IMR-90 (cell line): ENCODE results near the gene NELL1. TPM values are rescaled to one million over a fixed set of nuclear protein-coding genes. Genes with fewer than 3 reads are reported as not detected.

ENCODE experiments used
- ATAC-seq: fragments of 200-7000 bp; cut with Tn5 transposase; 2 replicates; pipeline ENCODE4 v1.9.1; 2020; ENCODE audit warnings: low read depth, mild to moderate bottlenecking, moderate library complexity
- BruUV-seq: library from RNA; stranded (reverse); fragments of 400-500 nt; replicated peaks from 2 replicates; lab custom pipeline; 2021; lab: Mats Ljungman, UMichigan
- CTCF ChIA-PET: fragments of 300-600 bp; formaldehyde crosslinking; extraction: SDS; loops from one replicate; lab custom pipeline; 2021; ENCODE audit warnings: antibody characterized with exemption; lab: Yijun Ruan, JAX
- POLR2A ChIA-PET: fragments of 300-600 bp; sonication (Branson Sonifier 250); formaldehyde crosslinking; loops from one replicate; lab custom pipeline; 2022; ENCODE audit warnings: antibody characterized with exemption; ENCODE audit not compliant: unreplicated experiment; lab: Charles Lee
- DNase-seq: peaks from one replicate; pipeline ENCODE4 v3.0.0; 2013
- H2AFZ ChIP-seq: replicated peaks from 2 replicates; pipeline ENCODE3; 2013; ENCODE audit warnings: low read length, mild to moderate bottlenecking; ENCODE audit not compliant: poor library complexity
- H2AK5ac ChIP-seq: 2 replicates; pipeline ENCODE4 v1.6.1; 2013; ENCODE audit warnings: low read depth, low read length, inconsistent platforms
- H2AK9ac ChIP-seq: replicated peaks from 2 replicates; pipeline ENCODE3; 2013; ENCODE audit warnings: mild to moderate bottlenecking, low read depth, low read length, moderate library complexity; ENCODE audit not compliant: poor library complexity
- H2BK120ac ChIP-seq: 2 replicates; pipeline ENCODE4 v1.6.1; 2013; ENCODE audit warnings: low read depth, low read length, inconsistent platforms
- H2BK15ac ChIP-seq: 3 replicates; pipeline ENCODE4 v1.6.1; 2013; ENCODE audit warnings: low read depth, low read length, inconsistent platforms
- H2BK20ac ChIP-seq: 2 replicates; pipeline ENCODE4 v1.6.1; 2013; ENCODE audit warnings: low read depth, mild to moderate bottlenecking, inconsistent platforms, low read length, moderate library complexity
- H2BK5ac ChIP-seq: 2 replicates; pipeline ENCODE4 v1.6.1; 2013; ENCODE audit warnings: mild to moderate bottlenecking, low read depth, low read length, inconsistent platforms; ENCODE audit not compliant: poor library complexity, severe bottlenecking
- H3K14ac ChIP-seq: replicated peaks from 2 replicates; pipeline ENCODE4 v1.6.1; 2013; ENCODE audit warnings: low read depth, low read length, inconsistent platforms
- H3K18ac ChIP-seq: 2 replicates; pipeline ENCODE4 v1.6.1; 2013; ENCODE audit warnings: low read depth, low read length, control low read depth
- H3K23ac ChIP-seq: 2 replicates; pipeline ENCODE4 v1.6.1; 2013; ENCODE audit warnings: low read depth, low read length, inconsistent platforms
- H3K27ac ChIP-seq: 2 replicates; pipeline ENCODE4 v1.5.1; 2013; ENCODE audit warnings: mild to moderate bottlenecking, control low read depth, low read length; ENCODE audit not compliant: insufficient read depth
- H3K27me3 ChIP-seq: 2 replicates; pipeline ENCODE4 v1.6.1; 2013; ENCODE audit warnings: low read length; ENCODE audit not compliant: control insufficient read depth, insufficient read depth
- H3K36me3 ChIP-seq: 2 replicates; pipeline ENCODE4 v1.6.1; 2013; ENCODE audit warnings: low read length, mixed read lengths; ENCODE audit not compliant: control insufficient read depth, insufficient read depth
- H3K4ac ChIP-seq: 2 replicates; pipeline ENCODE4 v1.6.1; 2013; ENCODE audit warnings: low read depth, low read length, inconsistent platforms
- H3K4me1 ChIP-seq: 2 replicates; pipeline ENCODE4 v1.6.1; 2013; ENCODE audit warnings: low read length, mixed read lengths; ENCODE audit not compliant: control insufficient read depth, insufficient read depth
- H3K4me2 ChIP-seq: 2 replicates; pipeline ENCODE4 v1.6.1; 2013; ENCODE audit warnings: low read depth, mild to moderate bottlenecking, control low read depth, low read length, moderate library complexity
- H3K4me3 ChIP-seq: 2 replicates; pipeline ENCODE4 v1.5.1; 2013; ENCODE audit warnings: low read depth, mild to moderate bottlenecking, control low read depth, low read length, moderate library complexity; ENCODE audit not compliant: insufficient read depth
- H3K56ac ChIP-seq: 2 replicates; pipeline ENCODE4 v1.6.1; 2013; ENCODE audit warnings: low read length, inconsistent platforms; ENCODE audit not compliant: insufficient read depth; ENCODE audit errors: extremely low read depth
- H3K79me1 ChIP-seq, 2 experiments: 2 replicates each; pipeline ENCODE4 v1.6.1; 2013; ENCODE audit warnings: low read length in 2 of 2, inconsistent platforms in 1 of 2, low read depth in 1 of 2
- H3K9ac ChIP-seq: 2 replicates; pipeline ENCODE4 v1.6.1; 2013; ENCODE audit warnings: low read depth, low read length, control low read depth
- H3K9me1 ChIP-seq: 2 replicates; pipeline ENCODE4 v1.6.1; 2013; ENCODE audit warnings: low read length, inconsistent platforms; ENCODE audit not compliant: insufficient read depth
- H3K9me3 ChIP-seq: 2 replicates; pipeline ENCODE4 v1.6.1; 2013; ENCODE audit warnings: low read length; ENCODE audit not compliant: control insufficient read depth, insufficient read depth
- H4K20me1 ChIP-seq: 2 replicates; pipeline ENCODE4 v1.6.1; 2013; ENCODE audit warnings: low read length, inconsistent platforms; ENCODE audit not compliant: insufficient read depth
- H4K5ac ChIP-seq: 2 replicates; pipeline ENCODE4 v1.6.1; 2013; ENCODE audit warnings: mild to moderate bottlenecking, low read depth, low read length, control low read depth
- H4K8ac ChIP-seq, 2 experiments: 2 replicates each; pipeline ENCODE4 v1.6.1; 2013; ENCODE audit warnings: low read depth in 2 of 2, low read length in 2 of 2, control low read depth in 1 of 2, inconsistent platforms in 1 of 2
- H4K91ac ChIP-seq: 2 replicates; pipeline ENCODE4 v1.6.1; 2013; ENCODE audit warnings: low read depth, low read length, inconsistent platforms; ENCODE audit not compliant: insufficient read depth
- CEBPB ChIP-seq: IDR thresholded peaks from 2 replicates; pipeline ENCODE4 v1.6.1; 2012; ENCODE audit warnings: low read depth, low read length, improper control_type of control experiment
- CHD1 ChIP-seq: IDR thresholded peaks from 2 replicates; pipeline ENCODE4 v1.6.1; 2012; ENCODE audit warnings: low read depth, low read length, improper control_type of control experiment
- FOS ChIP-seq: fragments of 150-350 bp; IDR thresholded peaks from 2 replicates; pipeline ENCODE4 v1.6.1; 2016; ENCODE audit warnings: low read depth, low read length
- MAFK ChIP-seq: IDR thresholded peaks from 2 replicates; pipeline ENCODE4 v1.6.1; 2012; ENCODE audit warnings: low read depth, low read length, improper control_type of control experiment
- MAZ ChIP-seq: IDR thresholded peaks from 2 replicates; pipeline ENCODE4 v1.6.1; 2012; ENCODE audit warnings: low read depth, mild to moderate bottlenecking, low read length, improper control_type of control experiment, moderate library complexity, borderline replicate concordance
- POLR2A ChIP-seq: IDR thresholded peaks from 2 replicates; pipeline ENCODE4 v1.6.1; 2012; ENCODE audit warnings: mild to moderate bottlenecking, low read depth, low read length
- RAD21 ChIP-seq: IDR thresholded peaks from 2 replicates; pipeline ENCODE4 v1.6.1; 2012; ENCODE audit warnings: low read length, improper control_type of control experiment
- RFX5 ChIP-seq: IDR thresholded peaks from 2 replicates; pipeline ENCODE4 v1.8.0; 2012; ENCODE audit warnings: low read depth, mild to moderate bottlenecking, low read length, moderate library complexity
- SMC3 ChIP-seq: fragments of 150-350 bp; IDR thresholded peaks from 2 replicates; pipeline ENCODE4 v1.6.1; 2016; ENCODE audit warnings: low read depth, mild to moderate bottlenecking, antibody characterized with exemption, low read length, moderate library complexity
- WGBS, 2 experiments: methylation state at CpG; one replicate each; pipeline versions ENCODE4 v1.1.5 to v1.1.7; 2013; ENCODE audit warnings: missing lambda C conversion rate in 2 of 2; ENCODE audit not compliant: insufficient read length in 1 of 2; ENCODE audit errors: extremely low coverage in 2 of 2; 5-methylcytosine and 5-hydroxymethylcytosine counted together
- dilution Hi-C: fragments of 300-500 bp; cut with HindIII; formaldehyde crosslinking; loops from one replicate; pipeline ENCODE4 v1.14.3; 2018; ENCODE audit warnings: low sequenced_read_pairs; ENCODE audit not compliant: unreplicated experiment
- in situ Hi-C: fragments of 300-500 bp; cut with MboI; formaldehyde crosslinking; loops from 3 replicates; pipeline ENCODE4 v1.14.3; 2019; ENCODE audit warnings: low sequenced_read_pairs, inconsistent platforms, mixed read lengths
- intact Hi-C: fragments of 100-400 bp; cut with micrococcal nuclease; formaldehyde crosslinking; loops from 2 replicates; pipeline ENCODE4 v1.10.0; 2022
- polyA plus RNA-seq, 3 experiments: library from polyadenylated mRNA; depleted of rRNA; stranded (reverse); fragments of >200 nt; gene quantifications; 2 replicates each; pipeline ENCODE4 v1.2.3, GENCODE V29; 2012; ENCODE audit warnings: low replicate concordance in 1 of 3
- total RNA-seq: library from RNA; depleted of rRNA; stranded (reverse); fragments of >200 nt; gene quantifications from 2 replicates; pipeline ENCODE4 v1.2.3, GENCODE V29; 2012
- TF ChIP-seq, protein P1 (sequence below): fragments of 150-350 bp; IDR thresholded peaks from 2 replicates; pipeline ENCODE4 v1.6.1; 2017; ENCODE audit warnings: mild to moderate bottlenecking, antibody characterized with exemption, low read length, low read depth
- TF ChIP-seq, protein P2 (sequence below): conservative IDR thresholded peaks from 2 replicates; pipeline ENCODE4 v1.5.1; 2012; ENCODE audit warnings: mild to moderate bottlenecking, low read depth, low read length, improper control_type of control experiment
- TF ChIP-seq, protein P3 (sequence below): fragments of 150-350 bp; IDR thresholded peaks from 2 replicates; pipeline ENCODE4 v1.6.1; 2016; ENCODE audit warnings: low read depth, mild to moderate bottlenecking, low read length, moderate library complexity, borderline replicate concordance

NELL1 gene
- total and polyA plus RNA-seq, 2 of the 4 experiments (the other 2 are of a cell fraction) = not detected

DNA sequence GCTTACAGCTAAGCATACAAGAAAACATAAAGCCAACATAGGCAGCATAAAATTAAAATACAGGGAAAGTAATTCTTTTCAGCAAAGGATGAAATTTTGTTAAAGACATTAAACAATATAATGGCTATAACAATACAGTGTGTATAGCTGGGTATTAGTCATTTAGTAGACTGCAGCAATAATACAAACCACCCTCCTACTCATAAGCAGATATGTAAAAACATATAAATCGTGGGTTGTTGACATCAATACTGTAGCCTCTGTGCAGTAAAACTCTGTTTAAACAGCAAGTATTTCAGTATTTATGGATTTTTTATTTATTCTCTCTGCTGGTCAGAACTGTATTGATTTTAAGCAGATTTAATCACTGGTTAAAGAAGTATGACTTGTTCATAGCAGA is 884.4 kb downstream of the NELL1 start:
- WGBS, 2 experiments = no CpG with 5 or more reads among the region's 1 CpG
- CTCF ChIA-PET = no interaction called here
- in situ Hi-C loops = no loop called here

More for the DNA sequence above, 884.4 kb downstream of the NELL1 start:
- Histone ChIP-seq H4K20me1 (no peaks in the 10 kb centered on the region), H3K18ac (no peak overlapping the region), H2AK9ac (no peak overlapping the region), H3K9ac (no peak overlapping the region), H3K4me2 (no peak overlapping the region), H3K36me3 (no peaks in the 10 kb centered on the region), H3K9me1 (no peaks in the 10 kb centered on the region), H4K91ac (no peak overlapping the region), H3K14ac (no peak overlapping the region), H3K27ac (no peak overlapping the region), H4K8ac (no peak overlapping the region), H2BK15ac (no peak overlapping the region), H2BK5ac (no peak overlapping the region), H2BK20ac (no peak overlapping the region), H2BK120ac (no peak overlapping the region), H3K4ac (no peak overlapping the region), H4K5ac (no peak overlapping the region), H3K9me3 (no peaks in the 10 kb centered on the region), H3K23ac (no peak overlapping the region), H3K4me1 (no peaks in the 10 kb centered on the region), H3K79me1 (no peaks in the 10 kb centered on the region), H2AK5ac (no peak overlapping the region), H3K56ac (no peak overlapping the region), H3K27me3 (no peaks in the 10 kb centered on the region), H3K4me3 (no peak overlapping the region), H2AFZ (no peak overlapping the region)
- no TSS peak for BruUV-seq
- dilution Hi-C loops (no loop called here), intact Hi-C loops (no loop called here)
- POLR2A ChIA-PET = no interaction called here
- DNase-seq (no peak), ATAC-seq (no peak)
- TF ChIP-seq, protein P1, sequence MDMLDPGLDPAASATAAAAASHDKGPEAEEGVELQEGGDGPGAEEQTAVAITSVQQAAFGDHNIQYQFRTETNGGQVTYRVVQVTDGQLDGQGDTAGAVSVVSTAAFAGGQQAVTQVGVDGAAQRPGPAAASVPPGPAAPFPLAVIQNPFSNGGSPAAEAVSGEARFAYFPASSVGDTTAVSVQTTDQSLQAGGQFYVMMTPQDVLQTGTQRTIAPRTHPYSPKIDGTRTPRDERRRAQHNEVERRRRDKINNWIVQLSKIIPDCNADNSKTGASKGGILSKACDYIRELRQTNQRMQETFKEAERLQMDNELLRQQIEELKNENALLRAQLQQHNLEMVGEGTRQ = no peak
- no peak for TF ChIP-seq CEBPB
- TF ChIP-seq, protein P2, sequence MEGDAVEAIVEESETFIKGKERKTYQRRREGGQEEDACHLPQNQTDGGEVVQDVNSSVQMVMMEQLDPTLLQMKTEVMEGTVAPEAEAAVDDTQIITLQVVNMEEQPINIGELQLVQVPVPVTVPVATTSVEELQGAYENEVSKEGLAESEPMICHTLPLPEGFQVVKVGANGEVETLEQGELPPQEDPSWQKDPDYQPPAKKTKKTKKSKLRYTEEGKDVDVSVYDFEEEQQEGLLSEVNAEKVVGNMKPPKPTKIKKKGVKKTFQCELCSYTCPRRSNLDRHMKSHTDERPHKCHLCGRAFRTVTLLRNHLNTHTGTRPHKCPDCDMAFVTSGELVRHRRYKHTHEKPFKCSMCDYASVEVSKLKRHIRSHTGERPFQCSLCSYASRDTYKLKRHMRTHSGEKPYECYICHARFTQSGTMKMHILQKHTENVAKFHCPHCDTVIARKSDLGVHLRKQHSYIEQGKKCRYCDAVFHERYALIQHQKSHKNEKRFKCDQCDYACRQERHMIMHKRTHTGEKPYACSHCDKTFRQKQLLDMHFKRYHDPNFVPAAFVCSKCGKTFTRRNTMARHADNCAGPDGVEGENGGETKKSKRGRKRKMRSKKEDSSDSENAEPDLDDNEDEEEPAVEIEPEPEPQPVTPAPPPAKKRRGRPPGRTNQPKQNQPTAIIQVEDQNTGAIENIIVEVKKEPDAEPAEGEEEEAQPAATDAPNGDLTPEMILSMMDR = no peak
- TF ChIP-seq POLR2A = no peak
- no peak for TF ChIP-seq SMC3
- TF ChIP-seq RFX5 = no peak
- no peak for TF ChIP-seq MAZ
- TF ChIP-seq, protein P3, sequence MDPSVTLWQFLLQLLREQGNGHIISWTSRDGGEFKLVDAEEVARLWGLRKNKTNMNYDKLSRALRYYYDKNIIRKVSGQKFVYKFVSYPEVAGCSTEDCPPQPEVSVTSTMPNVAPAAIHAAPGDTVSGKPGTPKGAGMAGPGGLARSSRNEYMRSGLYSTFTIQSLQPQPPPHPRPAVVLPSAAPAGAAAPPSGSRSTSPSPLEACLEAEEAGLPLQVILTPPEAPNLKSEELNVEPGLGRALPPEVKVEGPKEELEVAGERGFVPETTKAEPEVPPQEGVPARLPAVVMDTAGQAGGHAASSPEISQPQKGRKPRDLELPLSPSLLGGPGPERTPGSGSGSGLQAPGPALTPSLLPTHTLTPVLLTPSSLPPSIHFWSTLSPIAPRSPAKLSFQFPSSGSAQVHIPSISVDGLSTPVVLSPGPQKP = no peak
- TF ChIP-seq FOS = no peak
- TF ChIP-seq CHD1 = no peak
- TF ChIP-seq MAFK = no peak
- no peak for TF ChIP-seq RAD21
